Type B pancreatic cell (in vitro differentiated cells): ENCODE measurements around the gene CARD19. TPM values are rescaled to one million over a fixed set of nuclear protein-coding genes. Genes with fewer than 3 reads are reported as not detected.

Experiments used
- DNase-seq: peaks from one replicate; pipeline ENCODE4 v3.0.0; 2021; ENCODE audit warnings: mixed read lengths; ENCODE audit not compliant: unreplicated experiment; ENCODE audit errors: extremely low spot score
- H3K27ac Mint-ChIP-seq: 2 replicates; pipeline ENCODE4 v1.8.0; 2021; ENCODE audit warnings: mild to moderate bottlenecking, mixed read lengths
- H3K27me3 Mint-ChIP-seq: 2 replicates; pipeline ENCODE4 v1.8.0; 2021; ENCODE audit warnings: mixed read lengths
- H3K36me3 Mint-ChIP-seq: 2 replicates; pipeline ENCODE4 v1.8.0; 2021; ENCODE audit warnings: mixed read lengths
- H3K4me1 Mint-ChIP-seq: one replicate; pipeline ENCODE4 v1.8.0; 2021; ENCODE audit warnings: mixed read lengths; ENCODE audit not compliant: unreplicated experiment
- H3K4me3 Mint-ChIP-seq: 2 replicates; pipeline ENCODE4 v1.8.0; 2021; ENCODE audit warnings: mild to moderate bottlenecking, mixed read lengths
- H3K9me3 Mint-ChIP-seq: 2 replicates; pipeline ENCODE4 v1.8.0; 2021; ENCODE audit warnings: mixed read lengths
- total RNA-seq: library from RNA; stranded (reverse); gene quantifications from 2 replicates; pipeline ENCODE4 v1.2.1, GENCODE V29; 2021; ENCODE audit warnings: low replicate concordance
- TF ChIP-seq, protein P1 (sequence below): fragments of 200-600 bp; sonication (generic); conservative IDR thresholded peaks from 2 replicates; pipeline ENCODE4 v1.5.0; 2021; ENCODE audit warnings: antibody characterized with exemption, mild to moderate bottlenecking

Gene CARD19
- total RNA-seq, 1 donor from 2014 or later, result 17.7 TPM

DNA sequence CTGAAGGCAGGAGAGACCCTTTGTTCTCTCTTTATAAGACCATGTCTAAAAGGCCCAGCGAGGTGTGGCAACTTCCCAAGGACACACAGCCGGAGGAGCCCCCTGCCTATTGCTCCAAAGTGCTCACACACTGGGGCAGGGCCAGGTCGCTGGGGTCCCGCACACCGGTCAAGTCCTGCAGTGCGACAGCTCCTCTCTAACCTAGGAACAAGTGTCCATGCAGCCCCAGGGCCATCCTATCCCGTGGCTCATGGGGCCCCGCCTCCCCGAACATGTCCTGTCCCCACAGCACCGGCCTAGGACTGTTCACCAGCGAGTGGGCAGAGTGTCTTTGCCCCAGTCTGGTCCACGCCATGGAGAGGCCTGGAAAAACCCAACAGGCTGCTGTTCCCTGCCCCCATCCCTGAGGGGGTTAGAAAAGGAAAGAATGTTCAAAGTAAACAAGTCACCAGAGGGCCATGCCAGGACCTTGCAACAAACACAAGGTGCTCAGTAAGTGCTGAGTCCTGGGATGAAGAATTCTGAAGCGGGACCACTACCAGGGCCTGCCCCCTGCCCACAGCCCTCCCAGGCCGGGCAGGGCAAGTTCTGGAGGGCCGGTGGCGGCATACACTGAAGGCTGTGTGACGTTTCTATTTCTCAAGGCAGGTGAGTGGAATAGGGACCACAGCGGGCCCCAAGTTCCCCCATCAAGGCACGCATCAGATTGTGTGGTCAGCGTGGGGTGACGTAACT is 37.1 kb downstream of the CARD19 start:
- Mint-ChIP-seq H3K9me3 (no peaks in the 10 kb centered on the region), H3K27me3 (no peaks in the 10 kb centered on the region), H3K27ac (peak overlapping the region; percentile 74), H3K4me1 (peaks cover 7% of the 10 kb centered on the region), H3K36me3 (no peaks in the 10 kb centered on the region), H3K4me3 (peak overlapping the region; percentile 87)
- TF ChIP-seq, protein P1, sequence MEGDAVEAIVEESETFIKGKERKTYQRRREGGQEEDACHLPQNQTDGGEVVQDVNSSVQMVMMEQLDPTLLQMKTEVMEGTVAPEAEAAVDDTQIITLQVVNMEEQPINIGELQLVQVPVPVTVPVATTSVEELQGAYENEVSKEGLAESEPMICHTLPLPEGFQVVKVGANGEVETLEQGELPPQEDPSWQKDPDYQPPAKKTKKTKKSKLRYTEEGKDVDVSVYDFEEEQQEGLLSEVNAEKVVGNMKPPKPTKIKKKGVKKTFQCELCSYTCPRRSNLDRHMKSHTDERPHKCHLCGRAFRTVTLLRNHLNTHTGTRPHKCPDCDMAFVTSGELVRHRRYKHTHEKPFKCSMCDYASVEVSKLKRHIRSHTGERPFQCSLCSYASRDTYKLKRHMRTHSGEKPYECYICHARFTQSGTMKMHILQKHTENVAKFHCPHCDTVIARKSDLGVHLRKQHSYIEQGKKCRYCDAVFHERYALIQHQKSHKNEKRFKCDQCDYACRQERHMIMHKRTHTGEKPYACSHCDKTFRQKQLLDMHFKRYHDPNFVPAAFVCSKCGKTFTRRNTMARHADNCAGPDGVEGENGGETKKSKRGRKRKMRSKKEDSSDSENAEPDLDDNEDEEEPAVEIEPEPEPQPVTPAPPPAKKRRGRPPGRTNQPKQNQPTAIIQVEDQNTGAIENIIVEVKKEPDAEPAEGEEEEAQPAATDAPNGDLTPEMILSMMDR, result no peak
- no peak for DNase-seq

DNA sequence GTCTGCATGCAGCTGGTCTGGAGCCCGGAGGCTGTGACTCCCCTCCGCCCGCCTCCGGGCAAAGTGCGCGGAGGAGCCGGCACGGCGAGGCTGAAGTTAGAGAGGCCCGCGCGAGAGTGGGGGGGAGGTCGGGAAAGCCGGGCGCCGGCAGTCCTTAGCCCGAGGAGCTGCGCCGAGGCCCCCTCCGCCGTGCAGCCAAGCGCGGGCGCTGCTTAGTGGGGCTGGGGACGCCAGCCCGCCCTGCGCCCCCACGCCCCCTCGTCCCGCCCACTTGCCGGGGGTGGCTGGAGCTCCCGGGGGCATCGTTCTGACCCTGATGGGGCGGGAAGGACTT is 37.6 kb downstream of the CARD19 start:
- Mint-ChIP-seq H3K27ac (peak overlapping the region; percentile 74), H3K4me3 (peak overlapping the region; percentile 87), H3K4me1 (peaks cover 7% of the 10 kb centered on the region), H3K27me3 (no peaks in the 10 kb centered on the region), H3K9me3 (no peaks in the 10 kb centered on the region), H3K36me3 (no peaks in the 10 kb centered on the region)
- DNase-seq, result peak; percentile 79
- TF ChIP-seq, protein P1, result no peak

DNA sequence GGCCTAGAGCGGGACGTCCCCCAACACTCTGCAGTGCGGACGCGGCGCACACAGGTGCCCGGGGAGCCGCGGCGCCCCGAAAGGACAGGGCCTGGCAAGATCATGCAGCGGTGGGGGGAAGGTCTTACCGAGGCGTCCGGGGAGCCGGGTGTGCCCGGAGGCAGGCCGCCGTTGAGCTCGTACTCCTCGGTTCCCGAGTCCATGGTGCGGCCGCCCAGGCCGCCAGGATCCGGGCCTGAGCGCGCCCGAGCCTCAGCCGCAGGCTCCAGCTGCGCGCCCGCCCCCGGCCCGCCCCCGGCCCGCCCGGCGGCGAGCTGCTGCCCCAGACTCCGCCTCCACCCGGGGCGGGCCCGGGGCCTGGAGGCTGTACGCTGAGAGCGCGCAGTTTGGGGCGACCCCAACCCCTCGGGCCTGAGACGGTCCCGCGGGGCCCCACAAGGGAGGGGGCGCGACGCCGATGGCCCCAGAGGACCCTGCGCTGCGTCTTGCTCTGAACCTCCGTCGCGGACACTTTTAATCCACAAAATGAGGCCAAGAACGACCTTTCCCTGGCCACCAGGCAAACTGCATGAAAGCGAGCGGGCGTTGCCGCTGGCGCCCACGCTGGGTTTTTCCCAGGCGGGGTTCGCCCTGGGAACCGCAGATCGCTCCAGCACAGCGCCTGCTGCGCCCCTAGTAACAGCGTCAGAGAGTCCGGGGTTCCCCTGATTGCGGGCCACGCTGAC is 38.2 kb downstream of the CARD19 start, which contains the start of gene NINJ1:
TSS of gene NINJ1 (minus strand) at position 237 of the 725 bp plus-strand sequence. CDS start at position 203, 34 bp downstream.
- Mint-ChIP-seq H3K36me3 (no peaks in the 10 kb centered on the region), H3K27ac (peak within 1 kb of the TSS; percentile 74), H3K4me1 (peaks cover 7% of the 10 kb centered on the region), H3K4me3 (peak within 1 kb of the TSS; percentile 87), H3K9me3 (no peaks in the 10 kb centered on the region), H3K27me3 (no peaks in the 10 kb centered on the region)
- TF ChIP-seq, protein P1, result peak; percentile 25
- DNase-seq, result peak; percentile 79

DNA sequence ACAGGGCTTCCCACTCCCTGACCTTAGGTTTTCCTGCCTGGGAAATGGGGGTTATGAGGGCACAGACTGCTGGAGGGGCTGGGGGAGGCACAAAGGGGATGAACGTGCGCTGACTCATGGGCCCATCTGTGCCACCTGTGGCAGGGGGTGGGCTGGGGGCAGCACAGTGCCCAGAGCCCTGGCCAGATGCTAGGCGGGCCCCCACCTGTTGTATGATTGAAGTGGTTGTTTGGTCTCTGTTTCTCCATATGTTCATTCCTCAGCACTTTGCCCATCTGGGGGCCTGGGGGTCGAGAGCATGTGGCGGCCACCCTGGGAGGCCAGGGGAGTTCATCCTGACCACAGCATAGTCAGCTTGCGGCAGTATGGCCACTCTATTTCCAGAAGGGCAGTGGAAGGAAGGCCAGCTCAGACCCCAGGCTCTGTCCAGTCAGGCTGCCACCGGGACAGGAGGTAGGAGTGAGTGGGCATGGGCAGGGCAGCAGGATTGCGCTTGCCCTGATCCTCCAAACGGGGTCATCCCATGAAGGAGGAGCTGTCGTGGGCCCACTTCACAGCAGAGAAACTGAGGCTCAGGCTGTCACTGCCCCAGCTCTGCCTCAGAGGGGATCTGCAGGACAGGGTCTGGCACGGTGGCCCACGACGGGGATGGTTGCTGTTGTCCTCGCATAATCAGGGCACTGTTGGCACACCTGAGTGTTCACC is 38.9 kb downstream of the CARD19 start:
- Mint-ChIP-seq H3K27ac (peak overlapping the region; percentile 64), H3K4me1 (peaks cover 7% of the 10 kb centered on the region), H3K9me3 (no peaks in the 10 kb centered on the region), H3K36me3 (no peaks in the 10 kb centered on the region), H3K27me3 (no peaks in the 10 kb centered on the region), H3K4me3 (peak overlapping the region; percentile 82)
- TF ChIP-seq, protein P1, result no peak
- DNase-seq, result no peak

DNA sequence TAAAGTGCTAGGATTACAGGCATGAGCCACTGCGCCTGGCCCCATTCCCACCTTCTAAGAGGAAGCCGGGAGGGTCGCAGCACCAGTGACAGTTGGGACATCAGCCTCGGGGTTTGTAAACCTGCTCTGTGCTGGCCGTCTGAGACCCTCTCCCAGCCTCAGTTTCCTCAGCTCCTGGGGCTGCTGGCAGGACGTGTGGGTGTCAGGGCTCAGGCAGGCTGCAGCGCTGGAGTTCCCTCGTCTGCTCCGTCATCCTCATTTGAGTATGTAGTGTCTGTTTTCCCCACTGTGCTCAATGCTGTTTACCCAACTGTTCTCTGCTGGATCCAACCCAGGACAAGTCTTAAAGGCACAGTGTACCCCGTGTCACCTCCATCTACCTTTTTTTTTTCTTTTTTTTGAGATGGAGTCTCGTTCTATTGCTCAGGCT is 40.0 kb downstream of the CARD19 start:
- H3K9me3 Mint-ChIP-seq, result no peaks in the 10 kb centered on the region
- no peak overlapping the region for H3K27ac Mint-ChIP-seq
- TF ChIP-seq, protein P1, result no peak
- H3K36me3 Mint-ChIP-seq, result no peaks in the 10 kb centered on the region
- H3K27me3 Mint-ChIP-seq, result no peaks in the 10 kb centered on the region
- DNase-seq, result no peak
- H3K4me3 Mint-ChIP-seq, result peak overlapping the region; percentile 66
- peaks cover 7% of the 10 kb centered on the region for H3K4me1 Mint-ChIP-seq
